Right cardiac atrium (tissue), 5 donors: ENCODE data around the gene EDC3. TPM values are rescaled to one million over a fixed set of nuclear protein-coding genes. Genes with fewer than 3 reads are reported as not detected.

Source experiments
- polyA plus RNA-seq: library from polyadenylated mRNA; stranded (reverse); fragments of 200-250 nt; gene quantifications from one replicate; pipeline ENCODE4 v1.2.3, GENCODE V29; 2013
- total RNA-seq, 4 donors: library from RNA; stranded (reverse); fragmentation: NEBNext Ultra II Directional; extraction: Animal tissue kit (Norgen Biotek cat#: 25700); gene quantifications; one replicate each; pipeline ENCODE4 v1.2.1, GENCODE V29; 2021
- donor health status: healthy with polysubstance abuse.
- donor health status: DM: no; HTN: yes; CAD: no.
- donor health status: DM: no; HTN: no; CAD: no.
- donor health status: DM: no; HTN: yes; CAD: no; lungs with severe emphysema.
- donor health status: DM: yes; HTN: yes; CAD: no.

EDC3 gene
- total and polyA plus RNA-seq, 5 donors: 8.6 to 19.7 (median 15.4) TPM

Other genes starting within 250 kb of the EDC3 start
- 10 to 100 TPM; 35.8 to 59.3 (median 49.8) TPM for gene UBL7, start 234.9 kb downstream of the EDC3 start, total RNA-seq
- gene UBL7, start 234.9 kb downstream of the EDC3 start, polyA plus RNA-seq: 49.0 TPM
- gene ARID3B, start 154.8 kb downstream of the EDC3 start, total RNA-seq: 1 to 10 TPM; 2.1 to 3.8 (median 2.5) TPM
- gene ARID3B, start 154.8 kb downstream of the EDC3 start, polyA plus RNA-seq: 2.1 TPM
- gene CLK3, start 80.2 kb downstream of the EDC3 start, total RNA-seq: 10 to 100 TPM; 40.0 to 65.1 (median 53.3) TPM
- 51.4 TPM for gene CLK3, start 80.2 kb downstream of the EDC3 start, polyA plus RNA-seq
- gene CYP1A1, start 29.5 kb upstream of the EDC3 start, total RNA-seq: 1 to 10 TPM in 1 of 4 donors, under 1 TPM in 1, not detected in 2; 0.12 to 1.1 TPM
- gene CYP1A1, start 29.5 kb upstream of the EDC3 start, polyA plus RNA-seq: 0.59 TPM
- gene CYP1A2, start 52.8 kb upstream of the EDC3 start, total RNA-seq: not detected
- gene CYP1A2, start 52.8 kb upstream of the EDC3 start, polyA plus RNA-seq: 0.07 TPM
- gene CSK, start 86.1 kb upstream of the EDC3 start, total RNA-seq: 10 to 100 TPM; 52.9 to 68.3 (median 60.9) TPM
- 44.3 TPM for gene CSK, start 86.1 kb upstream of the EDC3 start, polyA plus RNA-seq
- 100 to 1,000 TPM in 3 of 4 donors, 10 to 100 TPM in 1; 66.2 to 216 (median 131) TPM for gene LMAN1L, start 116.8 kb upstream of the EDC3 start, total RNA-seq
- gene LMAN1L, start 116.8 kb upstream of the EDC3 start, polyA plus RNA-seq: 84.7 TPM
- 10 to 100 TPM; 13.0 to 31.0 (median 20.9) TPM for gene CPLX3, start 130.6 kb upstream of the EDC3 start, total RNA-seq
- gene CPLX3, start 130.6 kb upstream of the EDC3 start, polyA plus RNA-seq: 13.3 TPM
- gene ULK3, start 147.1 kb upstream of the EDC3 start, total RNA-seq: 10 to 100 TPM; 34.9 to 49.3 (median 45.9) TPM
- 35.0 TPM for gene ULK3, start 147.1 kb upstream of the EDC3 start, polyA plus RNA-seq
- 10 to 100 TPM; 52.2 to 67.1 (median 61.7) TPM for gene SCAMP2, start 177.3 kb upstream of the EDC3 start, total RNA-seq
- gene SCAMP2, start 177.3 kb upstream of the EDC3 start, polyA plus RNA-seq: 36.1 TPM
- gene MPI, start 194.0 kb upstream of the EDC3 start, total RNA-seq: 10 to 100 TPM; 39.1 to 59.8 (median 47.7) TPM
- gene MPI, start 194.0 kb upstream of the EDC3 start, polyA plus RNA-seq: 47.9 TPM
- gene FAM219B, start 210.8 kb upstream of the EDC3 start, total RNA-seq: 100 to 1,000 TPM; 108 to 128 (median 121) TPM
- 44.9 TPM for gene FAM219B, start 210.8 kb upstream of the EDC3 start, polyA plus RNA-seq
- gene COX5A, start 242.0 kb upstream of the EDC3 start, total RNA-seq: 100 to 1,000 TPM; 802 to 917 (median 853) TPM
- gene COX5A, start 242.0 kb upstream of the EDC3 start, polyA plus RNA-seq: 2,062 TPM